Thoracic aorta (tissue), 2 donors: Measurements from ENCODE around the gene KCNK17. TPM values are rescaled to one million over a fixed set of nuclear protein-coding genes. Genes with fewer than 3 reads are reported as not detected.

Experiments used
- ATAC-seq: fragments of 150-250 bp; one replicate; pipeline ENCODE4 v1.8.0; 2017; ENCODE audit warnings: low read depth; ENCODE audit not compliant: insufficient number of reproducible peaks, low FRiP score
- DNase-seq: peaks from one replicate; pipeline ENCODE4 v3.0.0-alpha.2; 2020; ENCODE audit warnings: low spot score
- H3K27ac ChIP-seq, 2 donors: fragments of 200-600 bp; sonication (generic); 1 replicate in 1 of 2; 2 replicates in 1 of 2; pipeline ENCODE4 v1.5.1; 2016; ENCODE audit warnings: mild to moderate bottlenecking in 2 of 2, moderate library complexity in 2 of 2
- H3K27me3 ChIP-seq: fragments of 200-600 bp; sonication (generic); replicated peaks from 2 replicates; pipeline ENCODE4 v1.6.0; 2016; ENCODE audit warnings: mild to moderate bottlenecking; ENCODE audit not compliant: insufficient read depth
- H3K36me3 ChIP-seq: fragments of 200-600 bp; sonication (generic); one replicate; pipeline ENCODE4 v1.5.1; 2016
- H3K4me1 ChIP-seq, 2 donors: fragments of 200-600 bp; sonication (generic); 1 replicate in 1 of 2; 2 replicates in 1 of 2; pipeline versions ENCODE4 v1.5.1 to v1.6.0; 2016; ENCODE audit warnings: low read depth in 2 of 2, mild to moderate bottlenecking in 1 of 2; ENCODE audit not compliant: control insufficient read depth in 1 of 2
- H3K4me3 ChIP-seq: fragments of 200-600 bp; sonication (generic); 2 replicates; pipeline ENCODE4 v1.5.1; 2016; ENCODE audit warnings: mild to moderate bottlenecking
- H3K9me3 ChIP-seq: fragments of 200-600 bp; sonication (generic); 2 replicates; pipeline ENCODE4 v1.5.1; 2016
- CTCF ChIP-seq: fragments of 200-600 bp; sonication (generic); IDR thresholded peaks from one replicate; pipeline ENCODE4 v1.5.1; 2019; ENCODE audit warnings: antibody characterized with exemption
- total RNA-seq, 2 donors: library from RNA; depleted of rRNA; stranded (reverse); fragments of >200 nt; gene quantifications; one replicate each; pipeline versions ENCODE4 v1.1.0 to v1.2.3, GENCODE V29; 2016

KCNK17 gene
- total RNA-seq, 2 donors from 2014 or later, result 11.6 to 20.9 TPM

- ATAC-seq (no peak), DNase-seq (no peak)
- peak within 1 kb of the TSS in 1 of 2 donors; percentile 78 for H3K27ac ChIP-seq
- peaks cover 10 to 60% of the 10 kb centered on the region in 2 donors for H3K4me1 ChIP-seq
- H3K27me3 ChIP-seq, result no peaks in the 10 kb centered on the region
- H3K4me3 ChIP-seq, result no peak within 1 kb of the TSS
- H3K9me3 ChIP-seq, result no peaks in the 10 kb centered on the region
- H3K36me3 ChIP-seq, result no peaks in the 10 kb centered on the region
- no peak for TF ChIP-seq CTCF
Observed at GRCh38 chr6:39322306-39322850, 8.2 kb upstream of the KCNK17 start, which contains the start of gene KCNK16. KCNK16 (minus strand) TSS chr6:39322702; CDS start chr6:39322540, 162 bp downstream.

- Histone ChIP-seq H3K27me3 (no peaks in the 10 kb centered on the region), H3K36me3 (no peaks in the 10 kb centered on the region), H3K9me3 (no peaks in the 10 kb centered on the region), H3K4me1 (peaks cover 10 to 66% of the 10 kb centered on the region in 2 donors), H3K4me3 (no peak overlapping the region), H3K27ac (peak overlapping the region in 1 of 2 donors; percentile 78)
- no peak for ATAC-seq
- TF ChIP-seq CTCF, result no peak
- no peak for DNase-seq
Observed at GRCh38 chr6:39321761-39322160, 7.5 kb upstream of the KCNK17 start.

GRCh38 chr6:39320363-39320984 lies 6.3 kb upstream of the KCNK17 start:
- no peak for TF ChIP-seq CTCF
- peak overlapping the region; percentile 78 for H3K27ac ChIP-seq
- peak overlapping the region; percentile 33 for H3K4me3 ChIP-seq
- no peaks in the 10 kb centered on the region for H3K9me3 ChIP-seq
- H3K27me3 ChIP-seq, result no peaks in the 10 kb centered on the region
- H3K36me3 ChIP-seq, result no peaks in the 10 kb centered on the region
- no peak for ATAC-seq
- no peak for DNase-seq
- H3K4me1 ChIP-seq, result peaks cover 10 to 79% of the 10 kb centered on the region in 2 donors

- Histone ChIP-seq H3K36me3 (no peaks in the 10 kb centered on the region), H3K9me3 (no peaks in the 10 kb centered on the region), H3K27ac (peak overlapping the region; percentile 78), H3K27me3 (no peaks in the 10 kb centered on the region), H3K4me3 (peak overlapping the region; percentile 33), H3K4me1 (peaks cover 12 to 79% of the 10 kb centered on the region in 2 donors)
- TF ChIP-seq CTCF, result peak; percentile 27
- ATAC-seq (peak; percentile 30), DNase-seq (no peak)
Observed at GRCh38 chr6:39319621-39320362, 5.6 kb upstream of the KCNK17 start.

GRCh38 chr6:39317256-39317655 lies 3.0 kb upstream of the KCNK17 start:
- Histone ChIP-seq H3K27me3 (no peaks in the 10 kb centered on the region), H3K27ac (peak overlapping the region in 1 of 2 donors; percentile 78), H3K4me1 (peaks cover 20 to 91% of the 10 kb centered on the region in 2 donors), H3K4me3 (no peak overlapping the region), H3K9me3 (no peaks in the 10 kb centered on the region), H3K36me3 (no peaks in the 10 kb centered on the region)
- no peak for TF ChIP-seq CTCF
- ATAC-seq (no peak), DNase-seq (no peak)
